Mucosa of descending colon (tissue), 3 donors: ENCODE data around the gene PTPRN2. TPM values are rescaled to one million over a fixed set of nuclear protein-coding genes. Genes with fewer than 3 reads are reported as not detected.

Experiments
- ATAC-seq: fragments of 200-7000 bp; cut with Tn5 transposase; one replicate; pipeline ENCODE4 v1.9.1; 2020; ENCODE audit warnings: mild to moderate bottlenecking, moderate library complexity
- DNase-seq, 3 donors: peaks; one replicate each; pipeline ENCODE4 v3.0.0-alpha.2; 2020
- H3K36me3 ChIP-seq: fragments of 200-600 bp; one replicate; pipeline ENCODE4 v1.8.0; 2021; ENCODE audit warnings: low read depth, mild to moderate bottlenecking
- H3K4me1 ChIP-seq: fragments of 200-600 bp; one replicate; pipeline ENCODE4 v1.8.0; 2021; ENCODE audit warnings: low read depth, mild to moderate bottlenecking
- H3K4me3 ChIP-seq: fragments of 200-600 bp; one replicate; pipeline ENCODE4 v1.8.0; 2021; ENCODE audit warnings: mild to moderate bottlenecking
- H3K9me3 ChIP-seq: fragments of 200-600 bp; one replicate; pipeline ENCODE4 v1.8.0; 2021; ENCODE audit warnings: mild to moderate bottlenecking
- intact Hi-C, 2 donors: fragments of 100-400 bp; cut with DNase I in 1 of 2; cut with micrococcal nuclease in 1 of 2; formaldehyde crosslinking; loops; one replicate each; pipeline versions ENCODE4 v1.11.0 to v1.11.1; 2022; cut with DNase I, micrococcal nuclease
- total RNA-seq, 3 donors: library from RNA; stranded (reverse); fragmentation: NEBNext Ultra II Directional in 2 of 3; extraction: Animal tissue kit (Norgen Biotek cat#: 25700) in 2 of 3; gene quantifications; one replicate each; pipeline versions ENCODE4 v1.2.1 to v1.2.4, GENCODE V29; 2021 to 2023
- TF ChIP-seq, protein P1 (sequence below): fragments of 200-600 bp; IDR thresholded peaks from one replicate; pipeline ENCODE4 v1.8.0; 2022; ENCODE audit warnings: antibody characterized with exemption, mild to moderate bottlenecking
- donor health status: DM: no; HTN: no; CAD: no; lungs with moderate emphysema.
- donor health status: DM: no; HTN: no; CAD: no.
- donor health status: DM: no; HTN: yes; CAD: no.

PTPRN2 gene
- total RNA-seq, 3 donors from 2014 or later: 12.5 to 28.0 (median 26.2) TPM

DNA sequence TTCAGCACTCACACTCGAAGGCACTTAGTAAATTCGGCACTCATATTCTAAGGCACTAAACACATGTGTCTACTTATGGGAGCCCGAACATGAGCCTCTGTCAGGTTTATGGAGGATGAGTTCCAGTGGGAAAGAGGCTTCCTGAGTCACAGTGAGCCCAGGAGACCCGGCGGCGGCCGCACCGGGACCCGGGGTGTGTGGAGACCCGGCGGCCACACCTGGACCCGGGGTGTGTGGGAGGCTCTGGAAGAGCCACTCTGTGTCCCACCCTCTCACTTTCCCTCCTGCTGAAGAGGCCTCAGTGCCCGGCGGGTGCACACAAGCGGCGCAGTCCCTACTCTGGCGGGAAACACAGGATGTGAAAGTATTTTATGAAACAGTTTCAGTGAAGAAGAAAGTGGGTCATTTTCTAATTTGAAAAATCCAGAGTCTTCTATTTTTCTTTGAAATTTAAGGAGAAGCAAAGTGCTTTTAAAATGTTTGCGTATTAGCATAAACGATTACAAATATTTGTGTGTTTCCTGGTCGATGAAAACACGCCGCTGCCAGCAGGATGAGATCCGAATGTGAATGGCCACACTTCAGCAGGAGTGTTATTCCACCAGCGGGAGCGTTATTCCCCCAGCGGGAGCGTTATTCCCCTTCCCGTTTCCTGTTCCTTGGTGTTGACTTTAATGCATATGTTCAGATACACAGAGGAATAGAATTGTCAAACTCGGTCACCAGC lies 625.7 kb downstream of the PTPRN2 start:
- H3K4me3 ChIP-seq: no peak overlapping the region
- no peaks in the 10 kb centered on the region for H3K36me3 ChIP-seq
- H3K4me1 ChIP-seq: no peaks in the 10 kb centered on the region
- TF ChIP-seq, protein P1, sequence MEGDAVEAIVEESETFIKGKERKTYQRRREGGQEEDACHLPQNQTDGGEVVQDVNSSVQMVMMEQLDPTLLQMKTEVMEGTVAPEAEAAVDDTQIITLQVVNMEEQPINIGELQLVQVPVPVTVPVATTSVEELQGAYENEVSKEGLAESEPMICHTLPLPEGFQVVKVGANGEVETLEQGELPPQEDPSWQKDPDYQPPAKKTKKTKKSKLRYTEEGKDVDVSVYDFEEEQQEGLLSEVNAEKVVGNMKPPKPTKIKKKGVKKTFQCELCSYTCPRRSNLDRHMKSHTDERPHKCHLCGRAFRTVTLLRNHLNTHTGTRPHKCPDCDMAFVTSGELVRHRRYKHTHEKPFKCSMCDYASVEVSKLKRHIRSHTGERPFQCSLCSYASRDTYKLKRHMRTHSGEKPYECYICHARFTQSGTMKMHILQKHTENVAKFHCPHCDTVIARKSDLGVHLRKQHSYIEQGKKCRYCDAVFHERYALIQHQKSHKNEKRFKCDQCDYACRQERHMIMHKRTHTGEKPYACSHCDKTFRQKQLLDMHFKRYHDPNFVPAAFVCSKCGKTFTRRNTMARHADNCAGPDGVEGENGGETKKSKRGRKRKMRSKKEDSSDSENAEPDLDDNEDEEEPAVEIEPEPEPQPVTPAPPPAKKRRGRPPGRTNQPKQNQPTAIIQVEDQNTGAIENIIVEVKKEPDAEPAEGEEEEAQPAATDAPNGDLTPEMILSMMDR: no peak
- intact Hi-C loops: no loop called here
- peak in 1 of 3 donors; percentile 17 for DNase-seq
- no peaks in the 10 kb centered on the region for H3K9me3 ChIP-seq
- no peak for ATAC-seq

DNA sequence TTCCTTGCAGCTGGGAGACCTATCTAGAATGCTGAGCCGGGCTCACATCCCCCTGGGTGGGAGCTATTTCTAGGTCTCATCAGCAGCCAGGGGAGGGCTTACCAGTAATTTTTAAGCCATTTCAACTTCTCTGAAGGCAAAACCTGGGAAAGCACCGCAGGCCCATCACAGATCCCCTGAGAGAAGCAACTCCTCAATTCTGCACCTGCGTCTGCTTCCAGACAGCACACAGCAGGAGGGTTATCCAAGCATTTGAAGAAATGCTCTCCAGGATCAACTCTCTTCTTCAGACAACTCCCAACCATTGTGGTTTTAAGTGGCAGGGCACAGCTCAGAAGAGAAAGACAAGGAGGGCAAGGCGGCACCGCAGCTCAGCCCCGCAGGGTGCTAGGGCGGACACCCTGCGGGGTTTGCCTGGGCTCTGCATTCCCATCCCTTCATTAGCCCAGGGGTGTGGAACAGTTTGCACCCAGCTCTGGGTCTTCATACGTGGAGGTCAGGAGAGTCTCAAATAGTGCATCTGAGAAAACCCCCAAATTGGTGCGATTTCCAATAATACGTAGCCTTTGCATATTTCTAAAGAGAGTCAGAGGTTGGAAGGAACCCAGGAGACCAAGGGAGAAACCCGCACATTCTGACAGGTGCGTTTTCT lies 632.1 kb downstream of the PTPRN2 start:
- DNase-seq: no peak
- TF ChIP-seq, protein P1: no peak
- no peaks in the 10 kb centered on the region for H3K4me1 ChIP-seq
- H3K9me3 ChIP-seq: no peaks in the 10 kb centered on the region
- ATAC-seq: no peak
- intact Hi-C loops: no loop called here
- no peaks in the 10 kb centered on the region for H3K36me3 ChIP-seq
- no peak overlapping the region for H3K4me3 ChIP-seq

DNA sequence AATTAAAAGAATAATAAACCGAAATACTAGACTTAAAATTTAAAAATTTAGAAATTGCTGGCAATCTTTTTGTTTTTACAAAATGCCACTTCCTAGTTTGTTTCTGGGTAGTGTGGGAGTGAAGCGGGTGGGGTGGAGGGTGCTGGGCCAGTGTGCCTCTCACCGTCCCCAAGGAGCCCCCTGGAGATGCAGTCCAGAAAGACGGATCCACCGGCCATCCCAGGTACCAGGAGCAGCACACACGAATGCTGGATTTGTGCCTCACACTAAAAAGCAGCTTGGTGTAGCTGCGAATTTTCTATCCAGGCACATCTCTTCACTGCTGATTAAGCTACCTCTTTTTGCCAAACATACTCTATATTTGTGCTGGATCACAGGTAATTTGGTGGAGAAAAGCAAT lies 632.7 kb downstream of the PTPRN2 start:
- Histone ChIP-seq H3K9me3 (no peaks in the 10 kb centered on the region), H3K4me1 (no peaks in the 10 kb centered on the region), H3K4me3 (no peak overlapping the region), H3K36me3 (no peaks in the 10 kb centered on the region)
- TF ChIP-seq, protein P1: no peak
- intact Hi-C loops: no loop called here
- DNase-seq (no peak), ATAC-seq (no peak)

DNA sequence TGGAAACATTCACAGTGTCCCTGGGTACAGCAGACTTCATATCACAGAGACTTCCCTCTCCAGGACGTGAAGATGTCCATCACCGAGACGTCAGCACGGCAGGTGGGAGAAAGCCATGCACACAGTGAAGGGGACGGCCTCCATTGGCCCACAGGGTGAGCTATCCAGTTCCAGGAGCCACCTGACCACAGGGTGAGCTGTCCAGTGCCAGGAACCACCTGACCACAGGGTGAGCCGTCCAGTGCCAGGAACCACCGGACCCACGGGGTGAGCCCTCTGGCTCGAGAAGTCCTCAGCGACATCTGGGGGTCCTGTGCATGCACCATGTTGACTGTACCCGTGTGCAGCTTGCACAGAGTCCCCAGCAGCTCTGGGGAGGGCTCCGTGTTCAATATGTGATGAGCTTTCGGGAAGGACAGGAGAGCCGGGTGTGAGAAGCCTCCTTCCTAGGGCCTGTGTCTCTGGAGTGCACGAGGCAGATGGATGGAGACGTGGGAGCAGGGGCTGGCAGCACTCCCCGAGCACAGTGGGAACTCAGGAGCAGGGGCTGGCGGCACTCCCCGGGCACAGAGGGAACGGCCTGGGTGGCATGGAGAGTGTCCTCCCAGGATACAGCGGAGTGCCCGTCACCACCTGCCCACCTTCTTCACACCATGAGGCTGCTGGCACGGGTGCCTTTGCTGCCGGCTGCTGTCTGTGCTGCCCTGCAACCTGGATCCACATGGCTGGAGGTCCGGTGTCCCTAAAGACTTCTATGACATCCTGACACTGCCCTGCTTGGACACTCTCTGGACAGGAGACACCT lies 634.6 kb downstream of the PTPRN2 start:
- TF ChIP-seq, protein P1: no peak

DNA sequence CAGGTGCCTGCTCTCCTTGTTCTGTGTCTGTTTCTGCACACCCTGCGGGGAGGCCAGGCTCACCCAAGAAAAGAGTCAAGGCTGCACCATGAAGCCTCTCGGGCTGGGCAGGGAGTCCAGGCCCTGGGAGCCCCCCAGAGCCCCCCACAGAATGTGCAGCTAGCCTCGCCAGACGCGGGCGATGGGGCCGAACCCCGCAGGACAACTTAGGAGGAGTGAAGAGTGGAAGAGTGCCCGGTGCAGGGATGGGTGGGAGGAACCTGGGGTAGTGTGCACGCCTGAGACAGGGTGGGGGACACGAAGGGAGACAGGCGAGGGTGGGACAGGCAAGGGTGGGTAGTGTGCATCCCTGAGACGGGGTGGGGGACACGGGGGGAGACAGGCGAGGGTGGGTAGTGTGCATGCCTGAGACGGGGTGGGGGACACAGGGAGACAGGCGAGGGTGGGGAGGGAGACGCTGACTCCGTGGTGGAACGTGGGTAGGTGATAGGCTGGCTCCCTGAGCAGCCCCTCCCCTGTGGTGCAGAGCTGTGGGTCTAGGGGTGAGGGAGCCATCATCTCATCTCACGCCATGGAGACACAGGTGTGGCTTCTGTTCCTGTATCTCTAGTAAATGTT lies 635.5 kb downstream of the PTPRN2 start:
- ATAC-seq: no peak
- intact Hi-C loops: no loop called here
- Histone ChIP-seq H3K4me3 (no peak overlapping the region), H3K4me1 (no peaks in the 10 kb centered on the region), H3K9me3 (peaks cover 11% of the 10 kb centered on the region), H3K36me3 (no peaks in the 10 kb centered on the region)
- DNase-seq: peak in 1 of 3 donors; percentile 36
- TF ChIP-seq, protein P1: no peak

More for the DNA sequence above, 634.6 kb downstream of the PTPRN2 start:
- no peak for ATAC-seq
- H3K4me1 ChIP-seq: no peaks in the 10 kb centered on the region
- H3K9me3 ChIP-seq: peaks cover 2% of the 10 kb centered on the region
- no peaks in the 10 kb centered on the region for H3K36me3 ChIP-seq
- H3K4me3 ChIP-seq: no peak overlapping the region
- DNase-seq: peak in 1 of 3 donors; percentile 33
- intact Hi-C loops: no loop called here
